Loucy (cell line): ENCODE measurements around the gene MRPL48.

Source experiments
- H2AFZ ChIP-seq: fragments of 200-600 bp; sonication (generic); 2 replicates; pipeline ENCODE4 v1.6.0; 2016; ENCODE audit warnings: antibody characterized with exemption, mild to moderate bottlenecking, low read length, moderate library complexity
- H3F3A ChIP-seq: fragments of 200-600 bp; 2 replicates; pipeline ENCODE4 v1.6.0; 2016; ENCODE audit warnings: antibody characterized with exemption, low read depth, mild to moderate bottlenecking
- H3K27me3 ChIP-seq: fragments of 200-600 bp; sonication (generic); 2 replicates; pipeline ENCODE4 v1.6.1; 2014; ENCODE audit warnings: low read length, mild to moderate bottlenecking; ENCODE audit not compliant: insufficient read depth, poor library complexity, severe bottlenecking
- H3K36me3 ChIP-seq: fragments of 200-600 bp; sonication (generic); 2 replicates; pipeline ENCODE4 v1.6.1; 2016; ENCODE audit warnings: low read length; ENCODE audit not compliant: insufficient read depth
- H3K4me1 ChIP-seq: fragments of 200-600 bp; sonication (generic); 2 replicates; pipeline ENCODE4 v1.5.1; 2014; ENCODE audit warnings: low read length, mild to moderate bottlenecking; ENCODE audit not compliant: insufficient read depth, poor library complexity, severe bottlenecking
- H3K4me2 ChIP-seq: fragments of 200-600 bp; sonication (generic); 2 replicates; pipeline ENCODE4 v1.6.0; 2014; ENCODE audit warnings: antibody characterized with exemption, low read length, low read depth, mild to moderate bottlenecking; ENCODE audit not compliant: poor library complexity, severe bottlenecking
- H3K4me3 ChIP-seq: fragments of 200-600 bp; sonication (generic); 2 replicates; pipeline ENCODE4 v1.5.1; 2014; ENCODE audit warnings: low read length, mild to moderate bottlenecking, mixed read lengths; ENCODE audit not compliant: poor library complexity, severe bottlenecking
- H3K79me2 ChIP-seq: fragments of 200-600 bp; sonication (generic); 2 replicates; pipeline ENCODE4 v1.6.1; 2014; ENCODE audit warnings: low read length; ENCODE audit not compliant: insufficient read depth
- H3K9ac ChIP-seq: fragments of 200-600 bp; sonication (generic); 2 replicates; pipeline ENCODE4 v1.6.0; 2014; ENCODE audit warnings: mild to moderate bottlenecking, low read depth, low read length, moderate library complexity; ENCODE audit not compliant: poor library complexity, severe bottlenecking
- H3K9me2 ChIP-seq: fragments of 200-600 bp; sonication (generic); replicated peaks from 2 replicates; pipeline ENCODE4 v1.6.1; 2016; ENCODE audit warnings: low read depth, low read length, mixed read lengths
- H3K9me3 ChIP-seq: fragments of 200-600 bp; sonication (generic); 2 replicates; pipeline ENCODE4 v1.6.1; 2014; ENCODE audit warnings: mild to moderate bottlenecking, antibody characterized with exemption, low read length, low read depth; ENCODE audit not compliant: insufficient read depth
- H4K20me1 ChIP-seq: fragments of 200-600 bp; sonication (generic); 2 replicates; pipeline ENCODE4 v1.6.0; 2014; ENCODE audit warnings: antibody characterized with exemption, low read length, mild to moderate bottlenecking; ENCODE audit not compliant: insufficient read depth, poor library complexity, severe bottlenecking
- EZH2phosphoT487 ChIP-seq: fragments of 200-600 bp; IDR thresholded peaks from 2 replicates; pipeline ENCODE4 v1.6.1; 2018; ENCODE audit warnings: antibody characterized with exemption, mild to moderate bottlenecking, moderate library complexity, borderline replicate concordance
- TF ChIP-seq, protein P1 (sequence below): fragments of 200-600 bp; sonication (generic); conservative IDR thresholded peaks from 2 replicates; pipeline ENCODE4 v1.5.1; 2014; ENCODE audit warnings: mild to moderate bottlenecking, antibody characterized with exemption, low read length

The MRPL48 gene

DNA sequence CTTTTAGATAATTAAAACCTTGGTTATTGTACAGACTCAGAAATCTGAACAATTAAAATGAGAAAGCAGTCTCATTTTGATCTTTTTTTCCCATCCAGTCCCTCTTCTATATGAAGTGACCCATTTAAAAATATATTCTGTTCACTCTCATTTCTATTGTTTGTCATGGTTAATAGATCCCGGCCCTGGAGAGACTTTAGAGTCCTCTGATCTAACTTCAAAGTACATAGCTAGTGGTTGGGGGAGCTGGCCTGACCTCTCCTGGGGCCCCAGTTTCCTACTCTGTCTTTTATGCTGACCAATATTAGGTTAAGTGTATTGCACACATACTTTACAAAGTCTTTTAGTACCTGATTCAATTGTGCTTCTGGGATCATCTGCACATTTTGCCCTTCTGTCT lies 13.5 kb downstream of the MRPL48 start:
- TF ChIP-seq EZH2phosphoT487, result no peak
- TF ChIP-seq, protein P1, sequence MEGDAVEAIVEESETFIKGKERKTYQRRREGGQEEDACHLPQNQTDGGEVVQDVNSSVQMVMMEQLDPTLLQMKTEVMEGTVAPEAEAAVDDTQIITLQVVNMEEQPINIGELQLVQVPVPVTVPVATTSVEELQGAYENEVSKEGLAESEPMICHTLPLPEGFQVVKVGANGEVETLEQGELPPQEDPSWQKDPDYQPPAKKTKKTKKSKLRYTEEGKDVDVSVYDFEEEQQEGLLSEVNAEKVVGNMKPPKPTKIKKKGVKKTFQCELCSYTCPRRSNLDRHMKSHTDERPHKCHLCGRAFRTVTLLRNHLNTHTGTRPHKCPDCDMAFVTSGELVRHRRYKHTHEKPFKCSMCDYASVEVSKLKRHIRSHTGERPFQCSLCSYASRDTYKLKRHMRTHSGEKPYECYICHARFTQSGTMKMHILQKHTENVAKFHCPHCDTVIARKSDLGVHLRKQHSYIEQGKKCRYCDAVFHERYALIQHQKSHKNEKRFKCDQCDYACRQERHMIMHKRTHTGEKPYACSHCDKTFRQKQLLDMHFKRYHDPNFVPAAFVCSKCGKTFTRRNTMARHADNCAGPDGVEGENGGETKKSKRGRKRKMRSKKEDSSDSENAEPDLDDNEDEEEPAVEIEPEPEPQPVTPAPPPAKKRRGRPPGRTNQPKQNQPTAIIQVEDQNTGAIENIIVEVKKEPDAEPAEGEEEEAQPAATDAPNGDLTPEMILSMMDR, result no peak

DNA sequence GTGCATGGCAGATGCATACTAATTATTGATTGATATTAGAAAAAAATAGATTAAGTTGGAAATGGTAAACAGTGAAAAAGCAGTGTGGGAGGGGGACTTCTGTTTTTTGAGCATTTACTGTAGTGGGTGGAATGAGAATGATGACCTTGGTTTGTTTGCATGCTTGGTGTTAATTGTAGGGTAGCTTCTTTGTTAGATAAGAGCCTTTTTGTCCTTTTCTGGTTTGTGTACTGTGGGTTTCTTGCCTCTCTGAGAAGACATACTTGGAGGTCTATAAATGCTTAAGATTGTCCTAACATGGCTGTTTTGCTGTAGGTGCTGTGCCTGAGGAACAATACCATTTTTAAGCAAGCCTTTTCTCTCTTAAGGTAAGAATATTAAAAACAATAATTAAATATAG lies 17.0 kb downstream of the MRPL48 start:
- no peak overlapping the region for H2AFZ ChIP-seq
- no peak overlapping the region for H3K9ac ChIP-seq
- H3K4me1 ChIP-seq, result no peaks in the 10 kb centered on the region
- H3K27me3 ChIP-seq, result no peaks in the 10 kb centered on the region
- no peak overlapping the region for H3K4me2 ChIP-seq
- H3K79me2 ChIP-seq, result no peaks in the 10 kb centered on the region
- peaks cover 10% of the 10 kb centered on the region for H3K36me3 ChIP-seq
- TF ChIP-seq EZH2phosphoT487, result no peak
- TF ChIP-seq, protein P1, result no peak
- H3F3A ChIP-seq, result no peaks in the 10 kb centered on the region
- H3K4me3 ChIP-seq, result no peak overlapping the region
- no peaks in the 10 kb centered on the region for H3K9me2 ChIP-seq
- H4K20me1 ChIP-seq, result no peaks in the 10 kb centered on the region
- H3K9me3 ChIP-seq, result no peaks in the 10 kb centered on the region

More for the DNA sequence above, 13.5 kb downstream of the MRPL48 start:
- no peak overlapping the region for H3K4me2 ChIP-seq
- no peak overlapping the region for H3K4me3 ChIP-seq
- no peaks in the 10 kb centered on the region for H3K79me2 ChIP-seq
- no peak overlapping the region for H2AFZ ChIP-seq
- no peaks in the 10 kb centered on the region for H4K20me1 ChIP-seq
- H3F3A ChIP-seq, result no peaks in the 10 kb centered on the region
- H3K36me3 ChIP-seq, result no peaks in the 10 kb centered on the region
- no peaks in the 10 kb centered on the region for H3K4me1 ChIP-seq
- H3K9me2 ChIP-seq, result no peaks in the 10 kb centered on the region
- H3K9ac ChIP-seq, result no peak overlapping the region
- no peaks in the 10 kb centered on the region for H3K27me3 ChIP-seq
- H3K9me3 ChIP-seq, result no peaks in the 10 kb centered on the region

DNA sequence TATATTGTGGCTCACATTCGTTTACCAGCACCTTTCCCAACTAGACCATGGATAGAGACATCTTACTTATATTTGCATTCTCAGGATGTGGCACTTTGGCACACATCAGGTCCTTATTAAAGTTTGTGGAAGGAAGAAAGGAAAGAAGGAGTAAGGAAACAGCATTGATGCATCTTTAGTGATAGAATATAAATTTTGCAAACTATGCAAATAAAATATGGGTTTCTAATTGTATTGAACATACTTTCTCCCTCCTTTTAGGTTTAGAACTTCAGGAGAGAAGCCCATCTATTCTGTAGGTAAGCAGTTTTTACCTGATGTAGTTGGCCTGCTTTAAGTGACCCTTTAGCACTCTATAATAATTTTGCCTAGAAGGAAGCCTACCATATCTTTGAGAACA lies 20.4 kb downstream of the MRPL48 start:
- no peaks in the 10 kb centered on the region for H4K20me1 ChIP-seq

More for the DNA sequence above, 20.4 kb downstream of the MRPL48 start:
- Histone ChIP-seq H3K9me3 (no peaks in the 10 kb centered on the region), H3K9ac (no peak overlapping the region), H3K4me1 (no peaks in the 10 kb centered on the region), H2AFZ (no peak overlapping the region), H3K36me3 (peaks cover 13% of the 10 kb centered on the region), H3K79me2 (no peaks in the 10 kb centered on the region), H3K27me3 (no peaks in the 10 kb centered on the region), H3K4me3 (no peak overlapping the region), H3F3A (no peaks in the 10 kb centered on the region), H3K9me2 (no peaks in the 10 kb centered on the region), H3K4me2 (no peak overlapping the region)
- no peak for TF ChIP-seq EZH2phosphoT487
- TF ChIP-seq, protein P1, result no peak
